Thymus (tissue), 11 donors: ENCODE measurements around the gene CSNK2A1. TPM values are rescaled to one million over a fixed set of nuclear protein-coding genes. Genes with fewer than 3 reads are reported as not detected.
"Not testable (repeated sequence)": the region's sequence is repeated elsewhere in the genome, so short reads cannot be mapped to it uniquely, and the experiment has no call there.

ENCODE experiments used
- DNase-seq, 9 donors: peaks; one replicate each; pipeline ENCODE4 v3.0.0-alpha.2; 2013; ENCODE audit warnings: low spot score in 9 of 9, low read depth in 6 of 9, missing footprints in 1 of 9
- H3K27ac ChIP-seq, 2 donors: one replicate each; pipeline ENCODE4 v1.5.1; 2013; ENCODE audit warnings: control low read depth in 1 of 2, low read depth in 1 of 2, low read length in 1 of 2, mild to moderate bottlenecking in 1 of 2, moderate library complexity in 1 of 2
- H3K27me3 ChIP-seq, 2 donors: one replicate each; pipeline ENCODE4 v1.5.1; 2013; ENCODE audit warnings: low read length in 1 of 2; ENCODE audit not compliant: control insufficient read depth in 2 of 2, insufficient read depth in 1 of 2
- H3K36me3 ChIP-seq, 2 donors: one replicate each; pipeline ENCODE4 v1.5.1; 2013; ENCODE audit warnings: low read length in 1 of 2, mild to moderate bottlenecking in 1 of 2, moderate library complexity in 1 of 2; ENCODE audit not compliant: control insufficient read depth in 2 of 2, insufficient read depth in 2 of 2
- H3K4me1 ChIP-seq, 2 donors: one replicate each; pipeline ENCODE4 v1.5.1; 2013; ENCODE audit warnings: low read length in 2 of 2; ENCODE audit not compliant: control insufficient read depth in 2 of 2, insufficient read depth in 2 of 2
- H3K4me3 ChIP-seq, 2 donors: one replicate each; pipeline ENCODE4 v1.5.1; 2013; ENCODE audit warnings: low read length in 2 of 2, control low read depth in 1 of 2, mild to moderate bottlenecking in 1 of 2
- H3K9me3 ChIP-seq, 2 donors: one replicate each; pipeline ENCODE4 v1.5.1; 2013; ENCODE audit warnings: low read length in 1 of 2, mild to moderate bottlenecking in 1 of 2; ENCODE audit not compliant: control insufficient read depth in 2 of 2, insufficient read depth in 1 of 2
- WGBS: extraction: QIAGEN DNeasy Blood & Tissue Kit; methylation state at CpG from one replicate; pipeline ENCODE4 v1.1.7; 2013; 5-methylcytosine and 5-hydroxymethylcytosine counted together
- polyA plus RNA-seq: library from polyadenylated mRNA; stranded (reverse); fragments of 200-250 nt; gene quantifications from one replicate; pipeline ENCODE4 v1.2.3, GENCODE V29; 2013
- total RNA-seq: library from RNA; stranded (reverse); fragments of 120-200 nt; gene quantifications from one replicate; pipeline ENCODE4 v1.2.4, GENCODE V29; 2013
- donor health status: healthy.

CSNK2A1 gene
- total and polyA plus RNA-seq, 2 donors, result 34.9 to 79.1 TPM

GRCh38 chr20:478010-478948, 65.3 kb downstream of the CSNK2A1 start:
- Histone ChIP-seq H3K4me3 (no peak overlapping the region), H3K36me3 (peaks cover 37 to 41% of the 10 kb centered on the region in 2 donors), H3K9me3 (no peaks in the 10 kb centered on the region), H3K27ac (no peak overlapping the region), H3K27me3 (no peaks in the 10 kb centered on the region), H3K4me1 (peaks cover 0 to 2% of the 10 kb centered on the region in 2 donors)
- DNase-seq, result no peak
- 98% methylated on average over 8 of the region's 8 CpGs for WGBS

GRCh38 chr20:476561-477249, 66.9 kb downstream of the CSNK2A1 start:
- DNase-seq, H3K9me3 ChIP-seq, H3K4me3 ChIP-seq, H3K27ac ChIP-seq, H3K4me1 ChIP-seq, H3K27me3 ChIP-seq: not testable (repeated sequence)
- H3K36me3 ChIP-seq, result peaks cover 22 to 28% of the 10 kb centered on the region in 2 donors
- over 99% methylated on average over 6 of the region's 6 CpGs for WGBS

GRCh38 chr20:475463-476357, 67.9 kb downstream of the CSNK2A1 start:
- Histone ChIP-seq H3K4me3 (no peak overlapping the region), H3K4me1 (peaks cover 0 to 2% of the 10 kb centered on the region in 2 donors), H3K36me3 (peaks cover 13 to 24% of the 10 kb centered on the region in 2 donors), H3K27ac (no peak overlapping the region), H3K9me3 (no peaks in the 10 kb centered on the region), H3K27me3 (no peaks in the 10 kb centered on the region)
- WGBS, result 97% methylated on average over 6 of the region's 6 CpGs
- no peak for DNase-seq

DNA sequence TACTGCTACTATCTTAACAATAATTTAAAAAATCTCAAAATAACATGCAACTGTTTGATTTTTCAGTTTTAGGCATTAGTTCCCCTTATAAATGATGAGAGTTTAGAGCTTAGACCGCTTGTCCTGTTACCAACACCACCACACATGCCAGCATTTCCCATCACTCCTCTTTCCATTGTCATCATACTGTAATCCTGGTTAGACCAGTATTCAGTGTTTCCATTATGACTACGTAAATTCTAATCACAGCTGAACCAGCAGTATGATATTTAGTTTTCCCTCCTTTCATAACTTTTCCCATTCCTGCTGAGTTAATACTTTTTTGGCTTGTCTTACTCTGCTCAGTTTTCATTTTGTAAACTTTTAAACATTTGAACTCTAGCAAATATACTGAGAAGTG, 69.0 kb downstream of the CSNK2A1 start:
- Histone ChIP-seq H3K27ac (no peak overlapping the region), H3K27me3 (no peaks in the 10 kb centered on the region), H3K9me3 (peaks cover 0 to 2% of the 10 kb centered on the region in 2 donors), H3K36me3 (peaks cover 8 to 19% of the 10 kb centered on the region in 2 donors), H3K4me1 (peaks cover 0 to 2% of the 10 kb centered on the region in 2 donors), H3K4me3 (no peak overlapping the region)
- DNase-seq, result no peak
- 96% methylated on average over 2 of the region's 2 CpGs for WGBS

GRCh38 chr20:472889-473292, 70.7 kb downstream of the CSNK2A1 start:
- WGBS, result 100% methylated on average over 1 of the region's 1 CpG
- H3K36me3 ChIP-seq, result peaks cover 8 to 9% of the 10 kb centered on the region in 2 donors
- no peak overlapping the region for H3K27ac ChIP-seq
- H3K9me3 ChIP-seq, result peaks cover 2 to 8% of the 10 kb centered on the region in 2 donors
- H3K27me3 ChIP-seq, result no peaks in the 10 kb centered on the region
- no peak overlapping the region for H3K4me3 ChIP-seq
- no peak for DNase-seq
- H3K4me1 ChIP-seq, result no peaks in the 10 kb centered on the region

- 96% methylated on average over 9 of the region's 9 CpGs for WGBS
- Histone ChIP-seq H3K9me3 (peaks cover 2 to 13% of the 10 kb centered on the region in 2 donors), H3K4me3 (no peak overlapping the region), H3K4me1 (no peaks in the 10 kb centered on the region), H3K27ac (no peak overlapping the region), H3K27me3 (no peaks in the 10 kb centered on the region), H3K36me3 (peaks cover 6 to 7% of the 10 kb centered on the region in 2 donors)
- no peak for DNase-seq
These were observed 71.3 kb downstream of the CSNK2A1 start for GRCh38 chr20:472137-472846.

DNA sequence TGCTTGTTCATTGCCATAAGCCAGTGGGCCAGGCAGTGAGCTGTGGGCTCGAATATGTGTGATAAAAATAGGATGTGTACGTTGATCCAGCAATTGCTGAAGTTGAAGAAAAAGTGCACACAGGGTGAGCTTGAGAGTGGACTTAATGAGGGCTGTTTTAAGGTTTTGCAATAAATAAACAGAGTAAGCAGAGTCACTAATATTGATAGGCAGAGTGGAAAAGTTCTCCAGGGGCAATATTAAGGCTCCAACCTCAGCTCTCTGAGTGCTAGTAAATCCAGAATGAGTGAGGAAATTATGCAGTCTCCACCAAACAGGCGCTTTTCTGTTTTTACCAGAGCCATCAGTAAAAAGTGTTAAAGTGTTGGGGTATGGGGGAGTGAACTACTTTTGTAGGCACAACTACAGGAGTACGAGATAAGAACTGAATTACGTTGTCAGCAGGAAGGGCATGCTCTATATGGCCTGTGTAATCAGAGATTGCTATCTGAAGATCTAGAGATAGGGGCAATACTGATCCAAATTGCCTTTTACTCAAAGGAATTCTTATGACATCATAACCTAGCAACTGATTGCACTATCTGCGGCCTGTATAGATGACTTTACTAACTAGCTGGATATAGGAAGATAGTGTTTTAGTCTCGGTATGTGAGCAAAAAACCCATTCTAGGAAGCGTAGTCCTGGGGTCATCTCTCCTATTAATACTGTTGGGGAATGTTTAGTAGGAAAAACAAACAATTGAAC, 73.7 kb downstream of the CSNK2A1 start:
- peaks cover 4% of the 10 kb centered on the region in 2 donors for H3K36me3 ChIP-seq
- H3K27ac ChIP-seq, result no peak overlapping the region
- DNase-seq, result no peak
- H3K4me3 ChIP-seq, result no peak overlapping the region
- H3K9me3 ChIP-seq, result peaks cover 2 to 13% of the 10 kb centered on the region in 2 donors
- no peaks in the 10 kb centered on the region for H3K27me3 ChIP-seq
- WGBS, result 92% methylated on average over 8 of the region's 8 CpGs
- H3K4me1 ChIP-seq, result no peaks in the 10 kb centered on the region

GRCh38 chr20:467755-468154, 75.8 kb downstream of the CSNK2A1 start:
- WGBS, result 94% methylated on average over 7 of the region's 7 CpGs

More at GRCh38 chr20:467755-468154, 75.8 kb downstream of the CSNK2A1 start:
- Histone ChIP-seq H3K27ac (no peak overlapping the region), H3K27me3 (no peaks in the 10 kb centered on the region), H3K36me3 (no peaks in the 10 kb centered on the region), H3K4me3 (no peak overlapping the region), H3K9me3 (peaks cover 2 to 13% of the 10 kb centered on the region in 2 donors), H3K4me1 (peaks cover 4 to 5% of the 10 kb centered on the region in 2 donors)
- DNase-seq, result no peak
